Stimulated activated CD8-positive, alpha-beta memory T cell treated with anti-CD3 and anti-CD28 coated beads, Interleukin-15, amount 100 ng/mL, for 4 hours (primary cell): ENCODE measurements around the gene KCNH6.

Experiments
- DNase-seq, 2 donors: peaks; one replicate each; pipeline ENCODE4 v3.0.0-alpha.2; 2020; ENCODE audit warnings: low read depth in 2 of 2

KCNH6 gene

GRCh38 chr17:63512896-63513644 lies 10.1 kb upstream of the KCNH6 start:
- DNase-seq = no peak

DNA sequence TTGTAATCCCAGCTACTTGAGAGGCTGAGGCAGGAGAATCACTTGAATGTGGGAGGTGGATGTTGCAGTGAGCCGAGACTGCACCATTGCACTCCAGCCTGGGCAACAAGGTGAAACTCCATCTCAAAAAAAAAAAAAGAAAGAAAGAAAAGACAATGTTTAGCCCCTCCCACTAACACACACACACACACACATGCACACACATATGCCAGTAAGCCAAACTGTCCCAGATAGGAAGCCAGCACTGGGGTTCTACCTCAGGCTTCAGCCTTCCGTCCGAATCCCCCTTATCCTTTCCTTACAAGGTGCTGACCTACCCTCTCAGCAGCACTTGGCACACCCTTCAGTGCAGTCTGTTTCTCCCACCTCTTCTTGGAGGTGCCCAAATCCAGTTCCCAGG lies 8.7 kb upstream of the KCNH6 start:
- no peak for DNase-seq

GRCh38 chr17:63514974-63515373 lies 8.2 kb upstream of the KCNH6 start:
- no peak for DNase-seq

GRCh38 chr17:63515426-63515825 lies 7.7 kb upstream of the KCNH6 start:
- no peak for DNase-seq

DNA sequence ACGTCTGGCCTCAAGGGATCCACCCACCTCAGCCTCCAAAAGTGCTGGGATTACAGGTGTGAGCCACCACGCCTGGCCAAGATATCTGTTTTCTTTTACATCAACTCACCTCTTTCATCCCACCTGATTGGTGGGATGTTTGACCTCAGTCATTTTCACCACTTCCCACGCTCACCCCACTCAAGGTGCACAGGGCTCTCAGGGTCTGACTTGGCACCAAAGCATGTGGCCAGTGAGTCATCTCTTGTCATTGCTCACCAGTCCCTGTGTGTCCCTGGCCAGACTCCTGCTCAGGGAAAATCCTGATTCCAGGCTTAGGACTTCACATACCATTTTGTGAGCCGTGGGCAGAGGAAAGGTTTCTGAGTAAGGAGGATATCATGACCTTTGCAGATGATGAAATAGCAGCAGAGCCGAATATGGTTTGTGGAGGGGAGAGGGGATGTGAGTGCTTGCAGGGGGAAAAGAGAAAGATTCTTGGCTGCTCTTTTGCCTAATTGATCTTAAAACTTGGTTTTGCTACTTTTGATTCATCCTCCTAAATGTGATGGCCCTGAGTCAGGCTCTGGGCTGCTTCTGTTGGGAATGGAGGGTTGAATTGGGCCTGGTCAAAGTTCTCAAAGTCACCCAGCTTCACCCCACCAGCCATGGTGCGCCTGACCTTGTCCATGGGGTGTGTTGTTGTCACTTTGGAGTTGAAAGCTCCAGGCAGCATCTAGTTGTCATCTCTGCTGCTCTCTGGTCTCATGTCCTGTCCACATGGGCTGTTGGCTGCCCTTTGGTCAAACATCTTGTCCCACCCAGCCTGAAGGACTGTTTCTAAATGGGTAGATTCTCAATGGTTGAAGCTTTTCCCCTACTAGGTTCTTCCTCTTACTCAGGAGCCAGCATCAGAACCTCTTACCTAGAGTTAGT lies 6.0 kb upstream of the KCNH6 start:
- DNase-seq = no peak

DNA sequence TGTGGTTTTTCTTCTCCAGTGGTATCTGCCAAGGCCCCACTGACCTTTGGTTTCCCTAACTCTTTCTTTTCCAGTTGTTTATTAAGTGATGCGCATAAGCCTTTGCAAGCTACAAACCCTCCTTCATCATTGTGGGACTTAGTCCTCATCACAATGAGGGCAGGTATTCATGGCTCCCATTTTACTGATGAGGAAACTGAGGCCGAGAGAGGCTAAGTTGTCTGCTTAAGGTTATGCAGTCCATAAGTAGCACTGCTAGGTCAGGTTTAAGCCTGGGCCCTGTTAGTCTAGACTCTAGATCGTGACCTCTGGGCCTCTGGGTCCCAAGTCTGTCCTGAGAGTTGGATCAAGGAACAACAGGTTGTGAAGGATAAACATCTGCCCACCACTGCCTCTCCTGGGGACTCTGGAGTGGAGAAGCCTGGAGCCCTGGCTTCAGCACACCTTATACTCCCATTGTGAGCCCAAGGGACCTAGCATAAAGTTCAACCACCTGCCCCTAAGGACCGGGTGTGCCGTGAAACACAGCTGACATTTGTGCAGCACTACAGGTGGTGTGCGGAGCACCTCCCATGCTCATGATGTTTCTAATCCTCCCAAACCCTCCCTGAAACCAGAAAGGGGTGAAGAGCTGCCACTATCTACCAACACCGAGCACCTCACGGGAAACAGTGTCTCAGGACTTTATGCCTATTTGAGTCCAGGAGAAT lies 5.2 kb upstream of the KCNH6 start:
- DNase-seq = no peak

DNA sequence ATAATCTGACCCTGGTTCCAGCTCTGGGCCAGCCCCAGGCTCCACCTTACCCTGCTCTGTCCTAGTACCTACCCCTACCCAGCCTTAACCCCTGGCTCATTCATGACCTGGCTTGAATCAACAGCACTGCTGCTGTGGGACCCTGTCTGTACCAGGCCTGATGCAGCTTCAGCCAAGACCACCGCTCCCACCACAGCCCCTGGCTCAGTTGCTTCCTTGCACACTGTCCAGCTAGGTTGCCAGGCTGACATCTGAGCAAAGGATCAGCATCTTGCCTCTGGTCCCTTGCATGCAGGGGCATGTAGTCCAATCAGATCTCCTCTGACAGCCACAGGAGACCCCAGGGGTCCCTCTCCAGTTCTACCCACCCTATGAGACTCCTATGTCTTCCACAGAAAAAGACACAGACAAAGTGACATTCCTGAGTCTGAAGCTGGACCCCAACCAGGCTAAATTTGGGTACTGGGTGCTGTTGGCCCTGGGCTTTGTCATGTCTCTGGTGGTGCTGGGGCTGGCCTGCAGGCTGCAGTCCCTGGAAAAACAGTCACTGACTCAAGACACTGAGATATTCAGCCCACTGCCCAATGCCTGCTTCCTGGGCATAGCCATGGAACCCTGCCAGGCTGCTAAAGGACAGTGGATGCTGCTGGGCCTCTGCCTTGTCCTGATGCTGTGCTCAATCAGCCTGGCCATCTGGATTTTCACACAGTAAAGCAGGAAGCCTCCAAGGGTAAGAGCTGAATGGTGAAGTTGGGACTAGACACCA lies 3.9 kb upstream of the KCNH6 start:
- no peak for DNase-seq

GRCh38 chr17:63519972-63520882 lies 2.9 kb upstream of the KCNH6 start:
- DNase-seq = no peak

DNA sequence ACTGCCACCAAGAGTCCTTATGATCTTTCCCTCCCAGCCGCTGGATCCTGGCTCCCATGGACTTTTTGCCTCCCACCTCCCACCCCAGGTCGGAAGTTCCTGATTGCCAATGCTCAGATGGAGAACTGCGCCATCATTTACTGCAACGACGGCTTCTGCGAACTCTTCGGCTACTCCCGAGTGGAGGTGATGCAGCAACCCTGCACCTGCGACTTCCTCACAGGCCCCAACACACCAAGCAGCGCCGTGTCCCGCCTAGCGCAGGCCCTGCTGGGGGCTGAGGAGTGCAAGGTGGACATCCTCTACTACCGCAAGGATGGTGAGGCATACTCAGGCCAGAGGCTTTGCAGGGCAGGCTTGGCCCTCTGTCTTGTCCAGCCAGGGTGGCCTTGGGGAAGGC lies 893 bp downstream of the KCNH6 start:
- DNase-seq = no peak

DNA sequence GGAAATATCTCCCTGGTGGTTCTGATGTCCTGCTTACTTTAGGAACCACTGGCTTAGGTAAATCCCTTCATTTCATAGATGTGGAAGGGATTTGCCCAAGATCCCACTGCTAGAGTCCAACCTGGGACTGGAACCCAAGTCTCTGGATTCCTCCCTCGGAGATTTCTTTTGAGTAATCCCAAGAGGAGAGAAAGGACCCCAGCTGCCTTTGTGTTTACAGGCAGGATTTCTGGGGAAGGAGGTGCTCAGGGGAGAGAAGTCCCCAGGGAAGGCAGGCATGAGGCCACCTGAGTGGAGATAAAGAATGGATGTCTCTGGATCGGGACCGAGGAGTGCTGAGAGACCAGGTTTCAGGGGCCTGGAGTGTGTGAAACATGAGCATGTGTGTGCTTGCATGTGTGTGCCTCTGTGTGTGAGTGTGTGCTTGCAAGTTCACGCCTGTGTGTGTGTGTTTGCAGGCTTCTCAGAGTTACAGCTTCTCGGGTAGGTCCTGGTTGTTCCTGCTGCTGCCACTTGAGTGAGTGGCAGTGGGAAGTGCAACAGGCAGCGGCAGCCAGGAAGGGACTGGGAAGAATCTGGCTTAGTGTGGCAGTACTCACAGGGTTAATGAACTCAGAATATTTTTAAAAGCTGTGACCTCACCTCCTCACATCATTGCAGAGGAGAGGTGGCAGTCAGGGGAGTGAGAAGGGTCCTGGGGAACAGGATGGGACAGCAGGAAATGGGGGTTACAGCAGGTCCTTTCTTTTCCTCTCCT lies 2.2 kb downstream of the KCNH6 start:
- DNase-seq = no peak

DNA sequence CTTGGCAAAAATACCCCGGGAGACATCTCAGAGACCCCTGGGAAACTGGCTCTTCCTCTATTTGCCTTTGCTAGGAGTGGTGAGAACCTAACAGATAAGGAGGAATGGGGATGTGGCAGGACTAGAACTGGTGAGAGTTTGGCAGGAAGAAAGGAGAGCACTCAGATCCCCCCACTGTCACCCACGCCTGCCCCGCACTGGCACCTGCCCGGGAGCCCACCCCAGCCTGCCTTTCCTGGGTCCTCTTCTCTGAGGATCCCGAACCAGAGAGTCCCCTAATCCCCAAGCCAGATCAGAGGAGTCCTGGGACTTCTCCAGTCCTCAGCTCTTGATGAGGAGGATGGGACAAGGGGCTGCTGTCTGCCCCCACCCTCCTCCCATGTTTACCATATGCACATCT lies 3.7 kb downstream of the KCNH6 start:
- no peak for DNase-seq

- no peak for DNase-seq
Measured at GRCh38 chr17:63528183-63528582, 5.0 kb downstream of the KCNH6 start.

GRCh38 chr17:63529711-63530556 lies 6.8 kb downstream of the KCNH6 start:
- no peak for DNase-seq

GRCh38 chr17:63530557-63531021 lies 7.4 kb downstream of the KCNH6 start:
- no peak for DNase-seq

DNA sequence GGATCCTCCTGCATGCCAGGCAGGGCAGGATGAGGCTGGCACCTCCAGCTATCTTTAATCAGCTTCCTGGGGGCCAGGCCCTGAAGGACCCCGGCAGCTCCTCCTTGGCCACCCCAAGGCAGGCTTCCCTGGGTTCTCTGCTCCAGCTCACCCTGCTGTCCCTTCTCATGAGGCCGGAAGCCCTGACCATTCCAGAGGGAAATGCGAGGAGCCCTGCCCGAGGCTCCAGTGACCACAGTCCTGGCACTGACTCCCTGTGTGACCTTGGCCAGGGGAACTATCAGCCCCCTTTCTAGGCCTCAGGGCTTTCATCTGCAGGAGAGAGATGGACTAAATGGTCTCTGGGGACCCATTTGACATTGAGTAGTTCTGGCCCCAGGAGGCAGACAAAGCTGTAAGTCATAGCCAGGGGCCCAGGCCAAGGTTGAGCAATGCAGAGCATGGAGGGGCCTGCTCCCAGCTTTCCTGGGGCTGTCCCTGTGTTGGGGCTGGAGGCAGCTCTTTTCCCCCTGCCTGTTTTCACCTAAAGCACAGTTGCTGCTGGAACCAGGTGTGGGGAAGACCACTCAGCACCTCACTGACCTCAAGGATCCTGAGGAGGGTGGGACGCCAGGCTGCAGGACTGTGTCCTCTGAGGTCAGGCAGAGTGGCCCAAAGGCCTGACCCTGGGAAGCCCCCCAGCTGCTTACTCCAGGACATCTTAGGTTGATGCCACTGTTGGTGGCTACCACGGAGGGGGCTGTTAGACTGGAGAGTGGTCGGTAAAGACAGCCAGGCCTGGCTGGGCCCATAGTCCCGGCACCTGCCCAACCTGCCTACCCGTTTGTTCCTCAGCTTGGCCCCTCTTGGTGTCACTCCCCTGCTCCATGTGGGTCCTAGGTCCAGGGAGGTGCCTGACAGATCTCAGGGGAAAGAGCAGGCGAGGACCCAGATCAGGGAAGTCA lies 8.1 kb downstream of the KCNH6 start:
- DNase-seq = no peak

- no peak for DNase-seq
Measured at GRCh38 chr17:63533433-63534077, 10.4 kb downstream of the KCNH6 start.

- no peak for DNase-seq
Measured at GRCh38 chr17:63534078-63534570, 11.0 kb downstream of the KCNH6 start.
